Smooth muscle cell (in vitro differentiated cells): ENCODE data around the gene ELMO3. TPM values are rescaled to one million over a fixed set of nuclear protein-coding genes. Genes with fewer than 3 reads are reported as not detected.

Experiments used
- DNase-seq: peaks from one replicate; lab custom pipeline; 2025; ENCODE audit not compliant: unreplicated experiment; lab: John Stamatoyannopoulos, UW
- H2AFZ ChIP-seq: fragments of 200-600 bp; sonication (generic); 2 replicates; pipeline ENCODE4 v1.6.0; 2016; ENCODE audit warnings: antibody characterized with exemption, low read depth, mild to moderate bottlenecking
- H3F3A ChIP-seq: fragments of 200-600 bp; sonication (generic); 2 replicates; pipeline ENCODE4 v1.6.0; 2017; ENCODE audit warnings: antibody characterized with exemption, low read depth
- H3K27ac ChIP-seq: fragments of 200-600 bp; sonication (generic); 2 replicates; pipeline ENCODE4 v1.5.1; 2016; ENCODE audit warnings: low read depth, mild to moderate bottlenecking
- H3K27me3 ChIP-seq: fragments of 200-600 bp; sonication (generic); 2 replicates; pipeline ENCODE4 v1.6.1; 2016; ENCODE audit warnings: low read depth, mild to moderate bottlenecking
- H3K36me3 ChIP-seq: fragments of 200-600 bp; sonication (generic); 2 replicates; pipeline ENCODE4 v1.5.1; 2016; ENCODE audit warnings: low read depth
- H3K4me1 ChIP-seq: fragments of 200-600 bp; sonication (generic); 2 replicates; pipeline ENCODE4 v1.5.1; 2016; ENCODE audit warnings: low read depth
- H3K4me2 ChIP-seq: fragments of 200-600 bp; sonication (generic); 2 replicates; pipeline ENCODE4 v1.6.0; 2016; ENCODE audit warnings: mild to moderate bottlenecking
- H3K4me3 ChIP-seq: fragments of 200-600 bp; sonication (generic); 2 replicates; pipeline ENCODE4 v1.5.1; 2016; ENCODE audit warnings: mild to moderate bottlenecking
- H3K79me2 ChIP-seq: fragments of 200-600 bp; sonication (generic); 2 replicates; pipeline ENCODE4 v1.6.0; 2016; ENCODE audit warnings: low read depth, mild to moderate bottlenecking
- H3K9ac ChIP-seq: fragments of 200-600 bp; sonication (generic); 2 replicates; pipeline ENCODE4 v1.6.0; 2016; ENCODE audit warnings: low read depth
- H3K9me3 ChIP-seq: fragments of 200-600 bp; sonication (generic); replicated peaks from 2 replicates; pipeline ENCODE4 v1.5.1; 2016; ENCODE audit warnings: low read depth
- H4K20me1 ChIP-seq: fragments of 200-600 bp; sonication (generic); 2 replicates; pipeline ENCODE4 v1.6.0; 2016; ENCODE audit warnings: low read depth
- WGBS: methylation state at CpG from one replicate; pipeline ENCODE4 v1.1.7; 2016; ENCODE audit warnings: low lambda C conversion rate; 5-methylcytosine and 5-hydroxymethylcytosine counted together
- polyA plus RNA-seq: library from polyadenylated mRNA; unstranded; fragments of >200 nt; fragmentation: Nextera tagmentation; extraction: Ambion mirVana; gene quantifications from 2 replicates; pipeline ENCODE4 v1.2.1, GENCODE V29; 2016
- total RNA-seq: library from RNA; depleted of rRNA; stranded (reverse); fragments of >200 nt; gene quantifications from 2 replicates; pipeline ENCODE4 v1.2.3, GENCODE V29; 2014
- TF ChIP-seq, protein P1 (sequence below): fragments of 200-600 bp; sonication (generic); IDR thresholded peaks from 2 replicates; pipeline ENCODE4 v1.5.1; 2017; ENCODE audit warnings: borderline replicate concordance, mild to moderate bottlenecking, antibody characterized with exemption; ENCODE audit not compliant: insufficient read depth, poor library complexity, severe bottlenecking

ELMO3 gene
- total and polyA plus RNA-seq, 2 experiments from 2014 or later = 2.2 to 6.7 TPM

DNA sequence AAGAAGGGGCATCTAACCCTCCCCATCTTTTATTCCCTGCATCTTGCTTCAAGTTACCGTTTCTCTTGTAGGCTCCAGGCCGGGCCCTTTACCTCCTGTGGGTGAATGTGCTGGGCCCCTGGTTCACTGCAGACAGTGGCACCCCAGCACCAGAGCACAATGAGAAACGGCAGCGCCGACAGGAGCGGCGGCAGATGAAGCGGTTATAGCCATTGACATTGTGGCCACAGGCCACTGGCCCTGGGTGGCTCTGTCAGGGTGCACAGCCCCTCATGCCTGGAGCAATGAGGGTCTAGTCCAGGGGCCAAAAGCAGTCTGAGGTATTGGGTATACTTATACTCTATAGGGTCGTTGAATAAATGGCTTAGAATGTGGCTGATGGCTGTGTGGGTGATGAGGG, 30.0 kb downstream of the ELMO3 start:
- Histone ChIP-seq H3K4me1 (peaks cover 10% of the 10 kb centered on the region), H3K79me2 (peaks cover 21% of the 10 kb centered on the region), H3K4me2 (no peak overlapping the region), H3K9ac (no peak overlapping the region), H3K9me3 (no peaks in the 10 kb centered on the region), H3K36me3 (no peaks in the 10 kb centered on the region), H2AFZ (no peak overlapping the region), H3F3A (no peaks in the 10 kb centered on the region), H3K27ac (no peak overlapping the region), H3K27me3 (no peaks in the 10 kb centered on the region), H4K20me1 (no peaks in the 10 kb centered on the region), H3K4me3 (no peak overlapping the region)
- TF ChIP-seq, protein P1, sequence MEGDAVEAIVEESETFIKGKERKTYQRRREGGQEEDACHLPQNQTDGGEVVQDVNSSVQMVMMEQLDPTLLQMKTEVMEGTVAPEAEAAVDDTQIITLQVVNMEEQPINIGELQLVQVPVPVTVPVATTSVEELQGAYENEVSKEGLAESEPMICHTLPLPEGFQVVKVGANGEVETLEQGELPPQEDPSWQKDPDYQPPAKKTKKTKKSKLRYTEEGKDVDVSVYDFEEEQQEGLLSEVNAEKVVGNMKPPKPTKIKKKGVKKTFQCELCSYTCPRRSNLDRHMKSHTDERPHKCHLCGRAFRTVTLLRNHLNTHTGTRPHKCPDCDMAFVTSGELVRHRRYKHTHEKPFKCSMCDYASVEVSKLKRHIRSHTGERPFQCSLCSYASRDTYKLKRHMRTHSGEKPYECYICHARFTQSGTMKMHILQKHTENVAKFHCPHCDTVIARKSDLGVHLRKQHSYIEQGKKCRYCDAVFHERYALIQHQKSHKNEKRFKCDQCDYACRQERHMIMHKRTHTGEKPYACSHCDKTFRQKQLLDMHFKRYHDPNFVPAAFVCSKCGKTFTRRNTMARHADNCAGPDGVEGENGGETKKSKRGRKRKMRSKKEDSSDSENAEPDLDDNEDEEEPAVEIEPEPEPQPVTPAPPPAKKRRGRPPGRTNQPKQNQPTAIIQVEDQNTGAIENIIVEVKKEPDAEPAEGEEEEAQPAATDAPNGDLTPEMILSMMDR = no peak
- WGBS = 96% methylated on average over 9 of the region's 9 CpGs
- DNase-seq = no peak

- Histone ChIP-seq H3K27ac (no peak overlapping the region), H3K79me2 (peaks cover 21% of the 10 kb centered on the region), H3K4me2 (no peak overlapping the region), H3K4me1 (peaks cover 10% of the 10 kb centered on the region), H3K9ac (no peak overlapping the region), H3K4me3 (no peak overlapping the region), H3F3A (no peaks in the 10 kb centered on the region), H2AFZ (no peak overlapping the region), H4K20me1 (no peaks in the 10 kb centered on the region), H3K27me3 (no peaks in the 10 kb centered on the region), H3K9me3 (no peaks in the 10 kb centered on the region), H3K36me3 (no peaks in the 10 kb centered on the region)
- TF ChIP-seq, protein P1 = no peak
- no peak for DNase-seq
- WGBS = 96% methylated on average over 32 of the region's 32 CpGs
Measured at GRCh38 chr16:67229906-67230808, 31.2 kb downstream of the ELMO3 start.

- no peak overlapping the region for H3K4me2 ChIP-seq
- no peak for DNase-seq
- no peaks in the 10 kb centered on the region for H3K27me3 ChIP-seq
- no peak overlapping the region for H3K27ac ChIP-seq
- no peak overlapping the region for H3K4me3 ChIP-seq
- H3K4me1 ChIP-seq = peaks cover 9% of the 10 kb centered on the region
- H3K9ac ChIP-seq = no peak overlapping the region
- no peaks in the 10 kb centered on the region for H3F3A ChIP-seq
- no peaks in the 10 kb centered on the region for H4K20me1 ChIP-seq
- peaks cover 21% of the 10 kb centered on the region for H3K79me2 ChIP-seq
- no peaks in the 10 kb centered on the region for H3K9me3 ChIP-seq
- WGBS = over 99% methylated on average over 12 of the region's 12 CpGs
- H2AFZ ChIP-seq = no peak overlapping the region
- H3K36me3 ChIP-seq = no peaks in the 10 kb centered on the region
- TF ChIP-seq, protein P1 = no peak
Measured at GRCh38 chr16:67230809-67231660, 32.1 kb downstream of the ELMO3 start.
